K562 (cell line): Measurements from ENCODE around the gene TMEM101. TPM values are rescaled to one million over a fixed set of nuclear protein-coding genes. Genes with fewer than 3 reads are reported as not detected.

Experiments used
- ATAC-seq: fragments of 200-7000 bp; cut with Tn5 transposase; 3 replicates; pipeline ENCODE4 v1.9.1; 2020; ENCODE audit warnings: moderate library complexity
- BruUV-seq: library from RNA; stranded (reverse); fragments of 400-500 nt; replicated peaks from 2 replicates; lab custom pipeline; 2021; lab: Mats Ljungman, UMichigan
- CTCF ChIA-PET: fragments of 300-600 bp; formaldehyde crosslinking; extraction: SDS; loops from one replicate; lab custom pipeline; 2021; ENCODE audit warnings: low intra/inter-chr PET ratio; lab: Yijun Ruan, JAX
- POLR2A ChIA-PET: fragments of 300-600, 350-650 bp; sonication (Branson Sonifier 250); formaldehyde crosslinking; extraction: SDS; loops from one replicate; lab custom pipeline; 2021; ENCODE audit warnings: antibody characterized with exemption, inconsistent platforms; lab: Yijun Ruan, JAX
- DNase-seq, 4 experiments: peaks; one replicate each; pipeline versions ENCODE4 v3.0.0 to v3.0.0-alpha.2; 2011 to 2018; ENCODE audit warnings: low spot score in 3 of 4, mixed read lengths in 3 of 4; ENCODE audit errors: extremely low read depth in 1 of 4
- FAIRE-seq: peaks from 2 replicates; lab custom pipeline; 2011; peaks lifted over from hg19 to GRCh38; lab: Jason Lieb, UNC
- H2AFZ ChIP-seq: 2 replicates; pipeline ENCODE4 v1.6.0; 2011; ENCODE audit warnings: low read depth, low read length, control low read depth, inconsistent platforms
- H3K27ac ChIP-seq: fragments of 200-600 bp; 3 replicates; pipeline ENCODE4 v1.8.0; 2011; ENCODE audit warnings: low read depth, mild to moderate bottlenecking, control low read depth, inconsistent platforms, low read length, moderate library complexity, mixed read lengths; ENCODE audit errors: extremely low read depth
- H3K27me3 ChIP-seq, 2 experiments: fragments of 300-600 bp in 1 of 2; 2 replicates in 1 of 2; 3 replicates in 1 of 2; pipeline versions ENCODE4 v1.6.0 to v1.8.0; 2011; ENCODE audit warnings: inconsistent platforms in 2 of 2, low read length in 2 of 2, mild to moderate bottlenecking in 1 of 2, mixed read lengths in 1 of 2, moderate library complexity in 1 of 2; ENCODE audit not compliant: control insufficient read depth in 2 of 2, insufficient read depth in 2 of 2
- H3K36me3 ChIP-seq: fragments of 300-600 bp; 3 replicates; pipeline ENCODE4 v1.8.0; 2011; ENCODE audit warnings: mild to moderate bottlenecking, low read length, inconsistent platforms; ENCODE audit not compliant: control insufficient read depth, insufficient read depth
- H3K4me1 ChIP-seq, 2 experiments: fragments of 200-600 bp in 1 of 2; replicated peaks in 1 of 2; 2 replicates in 1 of 2; 3 replicates in 1 of 2; pipeline versions ENCODE4 v1.5.1 to v1.8.0; 2011; ENCODE audit warnings: inconsistent platforms in 2 of 2, low read length in 2 of 2, mild to moderate bottlenecking in 1 of 2, mixed read lengths in 1 of 2, moderate library complexity in 1 of 2; ENCODE audit not compliant: control insufficient read depth in 2 of 2, insufficient read depth in 2 of 2
- H3K4me2 ChIP-seq: 2 replicates; pipeline ENCODE4 v1.6.1; 2011; ENCODE audit warnings: low read length, control low read depth, inconsistent platforms, mixed read lengths; ENCODE audit not compliant: insufficient read depth
- H3K4me3 ChIP-seq: fragments of 200-600 bp; sonication (generic), shearing (Covaris generic); 2 replicates; pipeline ENCODE4 v1.5.1; 2016; ENCODE audit warnings: control low read depth, inconsistent platforms
- H3K79me2 ChIP-seq: fragments of 200-600 bp; 3 replicates; pipeline ENCODE4 v1.8.0; 2011; ENCODE audit warnings: low read length, inconsistent platforms; ENCODE audit not compliant: control insufficient read depth, insufficient read depth
- H3K9ac ChIP-seq, 2 experiments: 2 replicates each; pipeline versions ENCODE4 v1.6.0 to v1.6.1; 2011; ENCODE audit warnings: low read depth in 2 of 2, low read length in 2 of 2, control low read depth in 1 of 2, inconsistent platforms in 1 of 2, mild to moderate bottlenecking in 1 of 2, mixed read lengths in 1 of 2; ENCODE audit not compliant: insufficient read depth in 1 of 2
- H3K9me1 ChIP-seq: one replicate; pipeline ENCODE4 v1.6.0; 2011; ENCODE audit warnings: inconsistent platforms, mild to moderate bottlenecking, low read length, moderate library complexity; ENCODE audit not compliant: control insufficient read depth, insufficient read depth
- H3K9me3 ChIP-seq: replicated peaks from 2 replicates; pipeline ENCODE4 v1.5.1; 2011; ENCODE audit warnings: low read depth, low read length, inconsistent platforms; ENCODE audit not compliant: control insufficient read depth, insufficient read depth
- H4K20me1 ChIP-seq: replicated peaks from 2 replicates; pipeline ENCODE4 v1.6.1; 2011; ENCODE audit warnings: low read length, inconsistent platforms, mixed read lengths; ENCODE audit not compliant: control insufficient read depth, insufficient read depth
- ARID3B ChIP-seq: fragments of 250-450 bp; sonication (Bioruptor Pico); IDR thresholded peaks from 2 replicates; pipeline ENCODE4 v1.4.0; 2020; ENCODE audit warnings: borderline replicate concordance
- CSDE1 ChIP-seq, 2 experiments: fragments of 450-650 bp; IDR thresholded peaks; 2 replicates each; pipeline ENCODE4 v1.6.1; 2016; ENCODE audit warnings: mild to moderate bottlenecking in 1 of 2
- E2F8 ChIP-seq: fragments of 450-650 bp; IDR thresholded peaks from 2 replicates; pipeline ENCODE4 v1.7.1; 2018; ENCODE audit warnings: mild to moderate bottlenecking, low read depth; ENCODE audit not compliant: partially characterized antibody
- HMGXB4 ChIP-seq: sonication (generic); formaldehyde crosslinking; IDR thresholded peaks from 2 replicates; pipeline ENCODE4 v1.8.1; 2023; ENCODE audit warnings: mild to moderate bottlenecking, missing genetic modification reagents
- WGBS: fragments of 100-300 bp; shearing (Covaris generic); methylation state at CpG from one replicate; pipeline ENCODE4 v1.1.6; 2016; ENCODE audit warnings: low coverage, mixed read lengths; ENCODE audit not compliant: insufficient coverage; ENCODE audit errors: missing lambda C conversion rate; 5-methylcytosine and 5-hydroxymethylcytosine counted together
- in situ Hi-C: fragments of 300-500 bp; cut with MboI; formaldehyde crosslinking; loops from 4 replicates; pipeline ENCODE4 v1.15.0; 2018; ENCODE audit warnings: inconsistent platforms, mixed read lengths
- intact Hi-C: fragments of 100-400 bp; cut with micrococcal nuclease; formaldehyde crosslinking; loops from 2 replicates; pipeline ENCODE4 v1.14.2; 2022
- polyA plus RNA-seq, 8 experiments: library from polyadenylated mRNA; depleted of rRNA in 4 of 8; stranded (reverse) in 5 of 8; unstranded in 3 of 8; fragments of >200 nt; fragmentation: Nextera tagmentation in 2 of 8; fragmentation: Illumina TruSeq in 1 of 8; extraction: Ambion mirVana in 2 of 8; extraction: Trizol in 1 of 8; gene quantifications; 2 replicates each; pipeline versions ENCODE4 v1.2.1 to v1.2.3, GENCODE V29; 2011 to 2014; ENCODE audit warnings: inconsistent platforms in 1 of 8, missing spikeins in 1 of 8
- total RNA-seq, 7 experiments: library from RNA; depleted of rRNA in 6 of 7; stranded (reverse); fragments of >200 nt in 6 of 7; fragmentation: Illumina TruSeq in 2 of 7; extraction: Trizol in 2 of 7; gene quantifications; 2 replicates each; pipeline versions ENCODE4 v1.2.1 to v1.2.3, GENCODE V29; 2011 to 2021; ENCODE audit warnings: low replicate concordance in 1 of 7

Gene TMEM101
- total and polyA plus RNA-seq, 9 of the 15 experiments (the other 6 are each of a cell fraction or from before 2014, with no cell fraction given): 21.2 to 110 (median 37.8) TPM

- whole genome bisulfite sequencing: 71% methylated on average over 1 of the region's 1 CpG
- Histone ChIP-seq H3K9me1 (no peaks in the 10 kb centered on the region), H3K36me3 (peaks cover 70% of the 10 kb centered on the region), H3K9me3 (no peaks in the 10 kb centered on the region), H4K20me1 (peaks cover 10% of the 10 kb centered on the region; the same call in 1 of the 2 replicates), H2AFZ (no peak overlapping the region), H3K9ac (no peak overlapping the region), H3K4me3 (no peak overlapping the region), H3K79me2 (peaks cover 92% of the 10 kb centered on the region), H3K4me2 (no peak overlapping the region), H3K27me3 (no peaks in the 10 kb centered on the region), H3K4me1 (peaks cover 6 to 14% of the 10 kb centered on the region in 2 experiments; a peak in 3 of 5 replicates), H3K27ac (no peak overlapping the region)
- no peak for ATAC-seq
- FAIRE-seq: no peak
- no TSS peak for BruUV-seq
- no peak for DNase-seq
- TF ChIP-seq E2F8: no peak
- no peak for TF ChIP-seq ARID3B (CRISPR knock-in tag)
- TF ChIP-seq CSDE1 (IDR thresholded peaks at IDR 0.05): no peak
- no peak for TF ChIP-seq HMGXB4 (CRISPR knock-in tag)
- ChIA-PET POLR2A (interaction anchor here (0.7 to 1.6 kb wide), 4 partner anchors 8 to 109 kb away, joined by 3 to 5 read pairs (median 4); partner anchors contain the start of gene HDAC5), CTCF (no interaction called here)
- in situ Hi-C loops: no loop called here
- intact Hi-C loops: no loop called here
Observed at GRCh38 chr17:44061446-44061845, 46.7 kb upstream of the TMEM101 start.
